HG02678 (cell line): ENCODE data around the gene GOLGA6L7.
"Not testable (repeated sequence)": the region's sequence is repeated elsewhere in the genome, so short reads cannot be mapped to it uniquely, and the experiment has no call there.

Experiments
- ATAC-seq: cut with Tn5 transposase; IDR thresholded peaks from one replicate; pipeline ENCODE4 v1.9.1; 2021; ENCODE audit warnings: mild to moderate bottlenecking, moderate library complexity; ENCODE audit not compliant: unreplicated experiment

Gene GOLGA6L7

DNA sequence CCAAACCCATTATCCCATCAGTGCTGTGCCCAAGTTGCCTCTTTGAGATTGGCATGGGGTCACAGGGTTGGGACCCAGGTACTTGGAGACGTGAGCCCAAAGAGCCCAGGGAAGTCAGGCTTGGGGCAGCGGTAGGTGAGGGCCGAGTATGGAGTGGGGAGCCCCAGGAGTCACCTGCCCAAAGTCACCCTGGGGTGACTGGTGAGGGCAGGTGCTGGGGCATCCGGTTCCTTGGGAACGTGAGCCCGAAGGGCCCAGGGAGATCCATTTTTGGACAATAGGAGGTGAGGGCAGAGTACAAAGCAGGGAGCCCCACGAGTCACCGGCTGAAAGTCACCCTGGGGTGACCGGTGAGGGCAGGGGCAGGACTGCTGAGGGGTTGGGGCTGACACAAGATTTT is 485 bp downstream of the GOLGA6L7 start:
- ATAC-seq = not testable (repeated sequence)

- peak; percentile 98 for ATAC-seq
These were observed 1.2 kb downstream of the GOLGA6L7 start for GRCh38 chr15:28847247-28847646.

GRCh38 chr15:28844147-28844546 is 4.3 kb downstream of the GOLGA6L7 start:
- ATAC-seq = not testable (repeated sequence)

DNA sequence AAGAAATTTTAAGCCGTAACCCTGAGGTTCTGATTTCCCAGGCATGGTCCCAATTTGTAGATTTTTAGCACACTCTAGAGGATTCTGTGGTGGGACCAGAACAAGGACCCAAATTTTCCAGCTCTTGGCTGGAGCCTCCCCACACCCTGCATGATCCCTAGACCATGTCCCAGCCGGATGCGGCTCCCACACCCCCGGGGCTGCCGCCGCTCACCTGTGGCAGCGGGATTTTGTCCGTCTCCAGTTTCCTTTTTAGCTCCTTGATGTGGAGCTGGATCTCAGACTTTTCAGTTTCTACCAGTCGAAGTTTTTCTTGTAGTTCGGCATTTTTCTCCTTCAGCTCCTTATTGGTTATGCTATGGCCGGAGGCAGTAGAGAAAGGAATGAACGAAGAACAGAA is 4.9 kb downstream of the GOLGA6L7 start:
- ATAC-seq = not testable (repeated sequence)

- not testable (repeated sequence) for ATAC-seq
These were observed 6.2 kb downstream of the GOLGA6L7 start for GRCh38 chr15:28842210-28842609.

GRCh38 chr15:28840285-28840684 is 8.2 kb downstream of the GOLGA6L7 start:
- not testable (repeated sequence) for ATAC-seq

- ATAC-seq = not testable (repeated sequence)
These were observed 13.4 kb downstream of the GOLGA6L7 start for GRCh38 chr15:28834957-28835585.

DNA sequence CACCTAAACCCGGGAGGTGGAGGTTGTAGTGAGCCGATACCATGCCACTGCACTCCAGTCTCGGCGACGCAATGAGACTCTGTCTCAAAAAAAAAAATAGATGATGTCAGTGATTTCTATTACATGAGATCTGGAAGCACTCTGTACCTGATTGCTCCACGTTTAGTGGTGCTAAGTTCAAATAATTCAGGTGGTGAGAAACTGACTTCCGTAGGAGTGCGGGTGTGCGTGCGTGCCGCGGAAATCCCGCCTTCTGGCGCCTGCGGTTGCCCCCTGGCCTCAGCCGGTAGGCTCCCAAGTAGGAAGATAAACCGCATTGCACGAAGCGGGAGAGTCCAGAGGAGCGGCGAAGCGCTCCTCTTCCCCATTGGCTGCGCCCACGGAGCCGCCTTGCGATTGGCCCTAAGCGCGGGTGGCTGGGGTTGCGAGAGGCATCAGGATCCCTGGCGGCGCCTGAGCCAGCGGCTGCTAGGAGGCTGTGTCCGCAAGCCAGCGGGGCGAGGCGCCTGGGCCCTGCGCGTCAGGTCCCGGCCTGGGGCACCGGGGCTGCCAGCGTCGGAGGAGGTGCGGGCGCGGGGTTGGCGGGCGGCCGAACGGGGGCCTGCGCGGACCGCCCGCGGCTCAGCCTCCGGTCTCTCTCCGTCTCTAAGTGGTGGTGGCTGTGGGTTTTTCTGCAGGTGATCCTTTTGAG is 16.4 kb downstream of the GOLGA6L7 start:
- ATAC-seq = not testable (repeated sequence)

DNA sequence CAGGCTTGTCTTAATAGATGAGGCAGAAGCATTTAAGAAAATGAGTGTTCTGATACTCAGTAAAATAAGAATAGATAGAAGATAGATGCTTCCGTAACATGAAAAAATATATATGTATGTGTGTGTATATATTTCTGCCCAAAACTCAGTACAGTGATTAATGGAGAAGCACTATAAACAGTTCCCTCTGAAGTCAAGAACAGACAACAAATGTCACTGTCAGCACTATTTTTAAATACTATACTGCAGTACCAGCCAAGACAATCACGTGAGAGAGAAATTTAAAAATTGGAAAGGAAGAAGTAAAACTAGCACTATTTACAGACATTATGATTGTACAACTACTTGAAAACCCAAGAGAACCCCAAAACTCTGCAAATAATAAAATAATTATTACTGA is 27.0 kb downstream of the GOLGA6L7 start:
- not testable (repeated sequence) for ATAC-seq

- ATAC-seq = not testable (repeated sequence)
These were observed 28.5 kb downstream of the GOLGA6L7 start for GRCh38 chr15:28819930-28820295.

GRCh38 chr15:28819019-28819929 is 29.2 kb downstream of the GOLGA6L7 start:
- not testable (repeated sequence) for ATAC-seq

DNA sequence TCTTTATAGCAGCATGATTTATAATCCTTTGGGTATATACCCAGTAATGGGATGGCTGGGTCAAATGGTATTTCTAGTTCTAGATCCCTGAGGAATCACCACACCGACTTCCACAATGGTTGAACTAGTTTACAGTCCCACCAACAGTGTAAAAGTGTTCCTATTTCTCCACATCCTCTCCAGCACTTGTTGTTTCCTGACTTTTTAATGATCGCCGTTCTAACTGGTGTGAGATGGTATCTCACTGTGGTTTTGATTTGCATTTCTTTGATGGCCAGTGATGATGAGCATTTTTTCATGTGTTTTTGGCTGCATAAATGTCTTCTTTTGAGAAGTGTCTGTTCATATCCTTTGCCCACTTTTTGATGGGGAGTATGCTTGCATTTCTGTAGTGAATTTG is 30.3 kb downstream of the GOLGA6L7 start:
- ATAC-seq = not testable (repeated sequence)

GRCh38 chr15:28814059-28814458 is 34.4 kb downstream of the GOLGA6L7 start:
- ATAC-seq = not testable (repeated sequence)

GRCh38 chr15:28813392-28813791 is 35.1 kb downstream of the GOLGA6L7 start:
- ATAC-seq = not testable (repeated sequence)

GRCh38 chr15:28811852-28812550 is 36.4 kb downstream of the GOLGA6L7 start:
- ATAC-seq = not testable (repeated sequence)

- ATAC-seq = not testable (repeated sequence)
These were observed 38.0 kb downstream of the GOLGA6L7 start for GRCh38 chr15:28810444-28810843.

GRCh38 chr15:28808136-28808535 is 40.3 kb downstream of the GOLGA6L7 start:
- not testable (repeated sequence) for ATAC-seq

DNA sequence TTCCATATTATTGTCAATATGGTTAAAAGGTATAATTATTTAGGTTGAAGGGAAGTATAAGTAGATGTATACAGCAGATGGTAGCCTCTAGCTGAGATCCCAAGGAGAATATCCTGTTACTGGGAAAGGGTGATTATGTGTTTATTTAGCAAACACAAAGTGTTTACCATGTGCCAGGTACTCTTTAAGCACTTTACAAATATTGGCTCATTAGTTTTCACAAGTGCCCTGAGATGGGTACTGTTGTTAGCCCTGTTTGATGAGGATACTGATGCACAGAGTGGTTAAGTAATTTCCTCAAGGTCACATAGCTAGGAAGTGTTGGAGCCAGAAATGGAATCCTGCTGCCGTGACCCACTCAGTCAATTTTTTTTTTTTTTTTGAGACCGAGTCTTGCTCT is 48.1 kb downstream of the GOLGA6L7 start:
- ATAC-seq = not testable (repeated sequence)

GRCh38 chr15:28798234-28798633 is 50.2 kb downstream of the GOLGA6L7 start:
- ATAC-seq = not testable (repeated sequence)

DNA sequence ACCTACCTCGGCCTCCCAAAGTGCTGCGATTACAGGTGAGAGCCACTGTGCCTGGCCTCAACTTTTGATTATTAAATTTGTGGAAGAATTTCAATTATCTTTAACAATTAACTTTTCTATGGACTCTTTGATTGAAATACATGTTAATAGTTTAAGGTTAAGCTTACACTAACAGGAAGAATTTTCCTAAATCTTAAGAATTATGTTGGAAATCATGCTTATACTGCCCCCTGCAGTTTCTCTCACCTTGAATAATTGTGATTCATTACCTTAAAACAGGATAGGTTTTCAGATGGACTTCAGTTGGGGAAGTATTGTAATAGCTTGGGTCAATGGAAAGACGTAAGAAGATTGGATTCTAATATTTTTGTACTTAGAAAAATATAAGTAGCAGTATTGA is 54.2 kb downstream of the GOLGA6L7 start:
- not testable (repeated sequence) for ATAC-seq
